ENCODE results near the gene TENM4.

DNA sequence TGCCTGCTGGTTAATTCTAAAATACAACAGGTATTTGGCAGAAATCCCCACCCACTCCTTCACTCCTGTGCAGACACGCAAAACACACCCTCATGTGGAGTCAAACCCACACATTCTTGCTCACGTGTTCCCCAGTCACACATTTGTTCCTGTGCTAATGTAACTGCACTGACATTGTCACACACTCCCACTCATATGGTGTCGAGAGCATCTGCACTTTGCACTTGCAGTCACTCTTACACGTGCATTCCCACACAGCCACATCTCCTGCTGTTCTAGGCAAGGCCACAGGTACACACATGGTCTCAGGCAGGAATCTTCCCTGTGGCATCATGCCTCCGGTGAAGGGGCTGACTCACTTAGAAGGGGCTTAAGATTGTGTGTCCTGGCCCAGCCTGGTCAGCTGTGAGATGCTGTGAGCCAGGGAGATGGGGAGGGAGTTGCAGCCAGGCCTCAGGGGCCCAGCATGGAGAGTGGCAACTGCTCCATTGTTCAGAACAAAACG, 395.0 kb downstream of the TENM4 start:
- no peak for TF ChIP-seq POLR2A (IDR thresholded peaks at IDR 0.05; ENCODE audit: low read depth, low read length)
- TF ChIP-seq ZNF274 (IDR thresholded peaks at IDR 0.05; ENCODE audit: insufficient read depth, insufficient read length) = no peak
- no peak for TF ChIP-seq NFYA (IDR thresholded peaks at IDR 0.05; ENCODE audit: borderline replicate concordance, low read depth, low read length)
- peak; percentile 38 to 53; a peak in 2 of 4 replicates for TF ChIP-seq EP300 (IDR thresholded peaks at IDR 0.05; ENCODE audit: borderline replicate concordance in 1 of 2, control insufficient read depth in 1 of 2, low read depth in 2 of 2, low read length in 2 of 2)
- TF ChIP-seq CBFB (IDR thresholded peaks at IDR 0.05; ENCODE audit: low read depth) = no peak
